ENCODE measurements around the gene TPRKB. TPM values are rescaled to one million over a fixed set of nuclear protein-coding genes. Genes with fewer than 3 reads are reported as not detected.
A peak's percentile ranks its signal among the peaks of the same experiment; 100 is the strongest.

TPRKB gene
- total and polyA plus RNA-seq, 9 of the 15 experiments (the other 6 are each of a cell fraction or from before 2014, with no cell fraction given): 55.6 to 250 (median 112) TPM

DNA sequence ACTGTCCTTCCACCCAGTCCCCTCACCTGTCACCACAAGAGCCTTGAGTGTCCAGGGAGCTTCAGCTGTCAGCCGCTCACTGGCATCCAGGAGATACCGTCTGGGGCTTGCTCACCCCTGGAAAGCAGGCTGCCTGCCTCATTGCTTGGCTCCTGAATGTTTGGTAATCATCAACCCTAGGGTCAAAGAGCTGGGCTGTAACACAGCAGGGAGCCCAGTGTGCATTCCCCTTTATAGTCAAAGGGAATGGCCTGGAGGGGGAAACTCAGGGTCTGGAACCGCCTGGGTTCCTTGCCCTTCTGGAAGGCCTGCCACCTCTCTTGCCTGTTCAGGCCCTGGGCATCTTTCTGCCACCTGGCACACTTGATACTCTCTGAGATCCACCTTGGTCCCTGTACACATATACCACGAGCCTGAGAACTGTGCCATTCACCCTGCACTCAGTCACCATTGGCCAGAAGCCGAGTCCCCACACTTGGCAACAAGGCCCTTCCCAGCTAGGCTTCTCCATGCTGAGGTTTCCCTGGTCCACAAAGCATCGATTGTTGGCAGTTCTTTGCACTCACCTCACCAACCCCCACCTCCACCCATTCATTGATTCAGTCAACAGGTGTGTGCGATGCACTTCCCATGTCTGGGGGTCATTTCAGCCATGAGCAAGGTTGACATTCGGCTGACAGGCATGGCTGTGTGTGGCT lies 35.0 kb downstream of the TPRKB start:
- in situ Hi-C loops (cut with MboI) (loop anchor here (5.0 kb wide), 1 partner anchor 60 kb away; the partner anchor contains the start of gene NAT8), intact Hi-C loops (cut with micrococcal nuclease) (no loop called here)
- no peaks in the 10 kb centered on the region for H4K20me1 ChIP-seq (replicated peaks; ENCODE audit: control insufficient read depth, insufficient read depth, low read length)
- H3K36me3 ChIP-seq (ENCODE audit: control insufficient read depth, insufficient read depth, low read length): no peaks in the 10 kb centered on the region
- no peak overlapping the region for H3K4me2 ChIP-seq (ENCODE audit: insufficient read depth, low read length)
- no peak overlapping the region for H2AFZ ChIP-seq (ENCODE audit: low read depth, low read length)
- H3K27ac ChIP-seq (ENCODE audit: extremely low read depth, low read depth, low read length): no peak overlapping the region
- DNase-seq (ENCODE audit: extremely low read depth in 1 of 4, low spot score in 3 of 4) (no peak), FAIRE-seq (no peak), ATAC-seq (no peak)
- 51% methylated on average over 8 of the region's 8 CpGs for WGBS (ENCODE audit: insufficient coverage, low coverage, missing lambda C conversion rate)
- no peaks in the 10 kb centered on the region for H3K79me2 ChIP-seq (ENCODE audit: control insufficient read depth, insufficient read depth, low read length)
- 0 out of 5 replicates have a peak, but pooled peaks cover 0 to 4% of the 10 kb centered on the region in 2 experiments for H3K27me3 ChIP-seq (ENCODE audit: control insufficient read depth in 2 of 2, insufficient read depth in 2 of 2, low read length in 2 of 2)
- H3K9ac ChIP-seq (ENCODE audit: insufficient read depth in 1 of 2, low read depth in 2 of 2, low read length in 2 of 2): peak overlapping the region in 1 of 2 experiments; percentile 35; a peak in 1 of 4 replicates
- H3K9me3 ChIP-seq (replicated peaks; ENCODE audit: control insufficient read depth, insufficient read depth, low read depth, low read length): no peaks in the 10 kb centered on the region
- no peaks in the 10 kb centered on the region for H3K9me1 ChIP-seq (ENCODE audit: control insufficient read depth, insufficient read depth, low read length)
- CTCF ChIA-PET (ENCODE audit: low intra/inter-chr PET ratio): no interaction called here
- POLR2A ChIA-PET: no interaction called here
- peaks cover 8 to 14% of the 10 kb centered on the region in 2 experiments; a peak in 4 of 5 replicates for H3K4me1 ChIP-seq (replicated peaks in 1 of 2; ENCODE audit: control insufficient read depth in 2 of 2, insufficient read depth in 2 of 2, low read length in 2 of 2)
- no TSS peak for BruUV-seq (replicated peaks)
- H3K4me3 ChIP-seq: no peak overlapping the region
- TF ChIP-seq FOS (IDR thresholded peaks at IDR 0.05; ENCODE audit: extremely low read depth, insufficient read length): no peak
- TF ChIP-seq, protein P1, sequence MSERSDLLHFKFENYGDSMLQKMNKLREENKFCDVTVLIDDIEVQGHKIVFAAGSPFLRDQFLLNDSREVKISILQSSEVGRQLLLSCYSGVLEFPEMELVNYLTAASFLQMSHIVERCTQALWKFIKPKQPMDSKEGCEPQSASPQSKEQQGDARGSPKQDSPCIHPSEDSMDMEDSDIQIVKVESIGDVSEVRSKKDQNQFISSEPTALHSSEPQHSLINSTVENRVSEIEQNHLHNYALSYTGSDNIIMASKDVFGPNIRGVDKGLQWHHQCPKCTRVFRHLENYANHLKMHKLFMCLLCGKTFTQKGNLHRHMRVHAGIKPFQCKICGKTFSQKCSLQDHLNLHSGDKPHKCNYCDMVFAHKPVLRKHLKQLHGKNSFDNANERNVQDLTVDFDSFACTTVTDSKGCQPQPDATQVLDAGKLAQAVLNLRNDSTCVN (CRISPR knock-in tag; IDR thresholded peaks at IDR 0.05): no peak
- no peak for TF ChIP-seq BRD9 (IDR thresholded peaks at IDR 0.05; ENCODE audit: low read depth, partially characterized antibody)
- TF ChIP-seq ETS2 (tag; IDR thresholded peaks at IDR 0.05; ENCODE audit: borderline replicate concordance, poor library complexity, severe bottlenecking): no peak
- TF ChIP-seq ZNF12 (CRISPR knock-in tag; IDR thresholded peaks at IDR 0.05): no peak
- TF ChIP-seq ZNF778 (CRISPR knock-in tag; IDR thresholded peaks at IDR 0.05): no peak
- no peak for TF ChIP-seq ZNF785 (CRISPR knock-in tag; IDR thresholded peaks at IDR 0.05)
- TF ChIP-seq SIN3A (IDR thresholded peaks at IDR 0.05; ENCODE audit: borderline replicate concordance in 2 of 2, control insufficient read depth in 1 of 2, low read depth in 2 of 2, low read length in 2 of 2): no peak
- no peak for TF ChIP-seq ZNF354B (CRISPR knock-in tag; IDR thresholded peaks at IDR 0.05)
- TF ChIP-seq, protein P2, sequence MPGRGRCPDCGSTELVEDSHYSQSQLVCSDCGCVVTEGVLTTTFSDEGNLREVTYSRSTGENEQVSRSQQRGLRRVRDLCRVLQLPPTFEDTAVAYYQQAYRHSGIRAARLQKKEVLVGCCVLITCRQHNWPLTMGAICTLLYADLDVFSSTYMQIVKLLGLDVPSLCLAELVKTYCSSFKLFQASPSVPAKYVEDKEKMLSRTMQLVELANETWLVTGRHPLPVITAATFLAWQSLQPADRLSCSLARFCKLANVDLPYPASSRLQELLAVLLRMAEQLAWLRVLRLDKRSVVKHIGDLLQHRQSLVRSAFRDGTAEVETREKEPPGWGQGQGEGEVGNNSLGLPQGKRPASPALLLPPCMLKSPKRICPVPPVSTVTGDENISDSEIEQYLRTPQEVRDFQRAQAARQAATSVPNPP (IDR thresholded peaks at IDR 0.05; ENCODE audit: borderline replicate concordance, insufficient read depth, insufficient read length): no peak
- no peak for TF ChIP-seq HNRNPLL (IDR thresholded peaks at IDR 0.05; ENCODE audit: low read depth, low read length, poor library complexity, severe bottlenecking)
- TF ChIP-seq, protein P3, sequence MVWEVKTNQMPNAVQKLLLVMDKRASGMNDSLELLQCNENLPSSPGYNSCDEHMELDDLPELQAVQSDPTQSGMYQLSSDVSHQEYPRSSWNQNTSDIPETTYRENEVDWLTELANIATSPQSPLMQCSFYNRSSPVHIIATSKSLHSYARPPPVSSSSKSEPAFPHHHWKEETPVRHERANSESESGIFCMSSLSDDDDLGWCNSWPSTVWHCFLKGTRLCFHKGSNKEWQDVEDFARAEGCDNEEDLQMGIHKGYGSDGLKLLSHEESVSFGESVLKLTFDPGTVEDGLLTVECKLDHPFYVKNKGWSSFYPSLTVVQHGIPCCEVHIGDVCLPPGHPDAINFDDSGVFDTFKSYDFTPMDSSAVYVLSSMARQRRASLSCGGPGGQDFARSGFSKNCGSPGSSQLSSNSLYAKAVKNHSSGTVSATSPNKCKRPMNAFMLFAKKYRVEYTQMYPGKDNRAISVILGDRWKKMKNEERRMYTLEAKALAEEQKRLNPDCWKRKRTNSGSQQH (CRISPR knock-in tag; IDR thresholded peaks at IDR 0.05): no peak
- no peak for TF ChIP-seq PHF8 (IDR thresholded peaks at IDR 0.05; ENCODE audit: borderline replicate concordance, low read length)
- TF ChIP-seq, protein P4, sequence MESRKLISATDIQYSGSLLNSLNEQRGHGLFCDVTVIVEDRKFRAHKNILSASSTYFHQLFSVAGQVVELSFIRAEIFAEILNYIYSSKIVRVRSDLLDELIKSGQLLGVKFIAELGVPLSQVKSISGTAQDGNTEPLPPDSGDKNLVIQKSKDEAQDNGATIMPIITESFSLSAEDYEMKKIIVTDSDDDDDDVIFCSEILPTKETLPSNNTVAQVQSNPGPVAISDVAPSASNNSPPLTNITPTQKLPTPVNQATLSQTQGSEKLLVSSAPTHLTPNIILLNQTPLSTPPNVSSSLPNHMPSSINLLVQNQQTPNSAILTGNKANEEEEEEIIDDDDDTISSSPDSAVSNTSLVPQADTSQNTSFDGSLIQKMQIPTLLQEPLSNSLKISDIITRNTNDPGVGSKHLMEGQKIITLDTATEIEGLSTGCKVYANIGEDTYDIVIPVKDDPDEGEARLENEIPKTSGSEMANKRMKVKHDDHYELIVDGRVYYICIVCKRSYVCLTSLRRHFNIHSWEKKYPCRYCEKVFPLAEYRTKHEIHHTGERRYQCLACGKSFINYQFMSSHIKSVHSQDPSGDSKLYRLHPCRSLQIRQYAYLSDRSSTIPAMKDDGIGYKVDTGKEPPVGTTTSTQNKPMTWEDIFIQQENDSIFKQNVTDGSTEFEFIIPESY (CRISPR knock-in tag; IDR thresholded peaks at IDR 0.05): no peak
- no peak for TF ChIP-seq IFI16 (CRISPR knock-in tag; IDR thresholded peaks at IDR 0.05)
- TF ChIP-seq KAT2B (IDR thresholded peaks at IDR 0.05; ENCODE audit: low read depth, low read length): no peak

Data from K562 (cell line).